ENCODE data around the gene RPS6KB1. TPM values are rescaled to one million over a fixed set of nuclear protein-coding genes. Genes with fewer than 3 reads are reported as not detected.
"Not testable (repeated sequence)": the region's sequence is repeated elsewhere in the genome, so short reads cannot be mapped to it uniquely, and the experiment has no call there.

The RPS6KB1 gene
- total RNA-seq, 3 donors from 2014 or later = 27.9 to 41.7 (median 30.6) TPM

DNA sequence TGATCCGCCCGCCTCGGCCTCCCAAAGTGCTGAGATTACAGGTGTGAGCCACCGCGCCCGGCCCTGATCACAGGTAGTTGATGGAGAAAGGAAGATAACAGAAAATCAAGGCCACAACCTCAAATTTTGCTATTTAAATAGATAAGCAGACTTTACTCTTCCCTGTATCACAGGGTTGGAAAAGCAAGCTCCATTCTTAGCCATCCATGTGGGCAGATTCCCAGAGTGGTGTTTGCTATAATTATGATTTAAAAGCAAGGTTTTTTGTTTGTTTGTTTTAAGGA is 44.6 kb upstream of the RPS6KB1 start:
- Histone ChIP-seq H3K4me1 (ENCODE audit: low read depth) (peaks cover 84% of the 10 kb centered on the region), H3K36me3 (ENCODE audit: low read depth) (peaks cover 3% of the 10 kb centered on the region), H3K9me3 (no peaks in the 10 kb centered on the region), H3K4me3 (no peak overlapping the region)
- DNase-seq = no peak
- intact Hi-C loops (cut with DNase I, micrococcal nuclease) = no loop called here
- no peak for ATAC-seq
- TF ChIP-seq, protein P1, sequence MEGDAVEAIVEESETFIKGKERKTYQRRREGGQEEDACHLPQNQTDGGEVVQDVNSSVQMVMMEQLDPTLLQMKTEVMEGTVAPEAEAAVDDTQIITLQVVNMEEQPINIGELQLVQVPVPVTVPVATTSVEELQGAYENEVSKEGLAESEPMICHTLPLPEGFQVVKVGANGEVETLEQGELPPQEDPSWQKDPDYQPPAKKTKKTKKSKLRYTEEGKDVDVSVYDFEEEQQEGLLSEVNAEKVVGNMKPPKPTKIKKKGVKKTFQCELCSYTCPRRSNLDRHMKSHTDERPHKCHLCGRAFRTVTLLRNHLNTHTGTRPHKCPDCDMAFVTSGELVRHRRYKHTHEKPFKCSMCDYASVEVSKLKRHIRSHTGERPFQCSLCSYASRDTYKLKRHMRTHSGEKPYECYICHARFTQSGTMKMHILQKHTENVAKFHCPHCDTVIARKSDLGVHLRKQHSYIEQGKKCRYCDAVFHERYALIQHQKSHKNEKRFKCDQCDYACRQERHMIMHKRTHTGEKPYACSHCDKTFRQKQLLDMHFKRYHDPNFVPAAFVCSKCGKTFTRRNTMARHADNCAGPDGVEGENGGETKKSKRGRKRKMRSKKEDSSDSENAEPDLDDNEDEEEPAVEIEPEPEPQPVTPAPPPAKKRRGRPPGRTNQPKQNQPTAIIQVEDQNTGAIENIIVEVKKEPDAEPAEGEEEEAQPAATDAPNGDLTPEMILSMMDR (IDR thresholded peaks at IDR 0.05) = no peak

DNA sequence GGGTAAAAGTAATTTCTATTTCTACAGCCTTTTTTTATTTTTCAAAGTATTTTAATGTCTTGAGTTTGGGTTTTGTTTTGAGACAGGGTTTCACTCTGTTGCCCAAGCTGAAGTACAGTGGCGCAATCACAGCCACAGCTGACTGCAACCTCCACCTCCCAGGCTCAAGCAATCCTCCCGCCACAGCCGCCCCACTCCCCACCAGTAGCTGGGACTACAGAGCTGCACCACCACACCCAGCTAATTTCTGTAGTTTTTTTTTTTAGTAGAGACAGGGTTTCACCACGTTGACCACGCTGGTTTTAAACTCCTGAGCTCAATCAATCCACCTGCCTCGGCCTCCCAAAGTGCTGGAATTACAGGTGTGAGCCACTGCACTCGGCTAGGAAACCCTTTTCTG is 44.1 kb upstream of the RPS6KB1 start:
- intact Hi-C loops (cut with DNase I, micrococcal nuclease) = no loop called here
- peak; percentile 16 for ATAC-seq

DNA sequence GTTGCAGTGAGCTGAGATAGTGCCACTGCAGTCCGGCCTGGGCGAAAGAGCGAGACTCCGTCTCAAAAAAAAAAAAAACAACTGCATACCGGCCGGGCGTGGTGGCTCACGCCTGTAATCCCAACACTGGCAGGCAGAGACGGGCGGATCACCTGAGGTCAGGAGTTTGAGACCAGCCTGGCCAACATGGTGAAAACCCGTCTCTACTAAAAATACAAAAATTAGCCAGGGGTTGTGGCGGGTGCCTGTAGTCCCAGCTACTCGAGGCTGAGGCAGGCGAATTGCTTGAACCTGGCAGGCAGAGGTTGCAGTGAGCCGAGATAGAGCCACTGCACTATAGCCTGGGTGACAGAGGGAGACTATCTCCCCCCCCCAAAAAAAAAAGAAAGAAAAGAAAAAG is 42.6 kb upstream of the RPS6KB1 start:
- not testable (repeated sequence) for ATAC-seq
- H3K4me1 ChIP-seq (ENCODE audit: low read depth) = peaks cover 71% of the 10 kb centered on the region

More for the DNA sequence above, 44.1 kb upstream of the RPS6KB1 start:
- Histone ChIP-seq H3K9me3 (no peaks in the 10 kb centered on the region), H3K36me3 (ENCODE audit: low read depth) (peaks cover 3% of the 10 kb centered on the region), H3K4me1 (ENCODE audit: low read depth) (peaks cover 84% of the 10 kb centered on the region), H3K4me3 (no peak overlapping the region)
- DNase-seq = peak; percentile 72 to 86 (median 78)
- TF ChIP-seq, protein P1 (IDR thresholded peaks at IDR 0.05) = no peak

DNA sequence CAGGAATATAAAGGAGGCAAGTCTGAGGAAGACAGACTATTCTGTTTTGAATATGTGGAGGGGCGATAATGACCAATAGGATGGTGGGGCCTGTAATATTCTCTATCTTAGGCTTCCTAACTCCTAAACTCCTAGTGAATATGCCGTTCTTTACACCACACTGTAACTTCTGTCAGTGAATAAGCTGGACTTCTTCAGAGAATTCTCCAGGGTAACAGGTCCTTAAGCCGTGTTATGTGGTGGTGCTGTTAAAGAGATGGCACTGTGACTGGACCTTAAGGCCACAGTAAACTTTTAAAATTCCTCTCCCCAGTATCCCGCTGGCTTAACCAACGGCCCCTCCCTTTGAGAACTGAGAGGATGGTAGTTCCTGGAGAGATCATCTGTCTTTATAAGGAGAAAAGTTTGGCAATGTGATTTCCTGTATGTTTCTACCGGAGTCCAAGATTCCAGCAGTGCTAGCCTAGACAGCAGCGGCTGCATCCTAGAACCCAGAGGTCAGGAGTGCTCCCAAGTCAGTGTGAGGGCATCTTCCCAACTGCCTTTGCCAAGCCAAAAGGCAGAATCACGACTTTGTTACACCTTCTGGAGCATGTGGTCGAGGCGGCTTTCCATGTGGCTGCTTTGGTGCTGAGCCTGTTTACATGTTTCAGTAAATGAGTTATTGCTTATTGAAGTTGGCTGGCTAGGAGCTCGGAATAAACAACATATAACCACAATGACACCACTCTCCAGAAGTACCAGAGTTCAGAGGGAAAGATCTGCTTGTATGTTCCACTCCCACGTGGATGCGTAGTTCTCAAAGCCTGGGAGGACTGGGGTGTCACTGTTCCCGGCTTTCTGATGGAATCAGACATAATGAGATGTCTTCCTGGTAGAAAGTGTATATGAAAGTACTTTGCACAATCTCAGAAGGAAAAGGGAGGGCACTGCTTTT is 41.2 kb upstream of the RPS6KB1 start:
- intact Hi-C loops (cut with DNase I, micrococcal nuclease) = no loop called here
- DNase-seq = peak; percentile 54 to 74 (median 63)
- H3K4me3 ChIP-seq = no peak overlapping the region
- ATAC-seq = peak; percentile 10
- TF ChIP-seq, protein P1 (IDR thresholded peaks at IDR 0.05) = no peak
- H3K4me1 ChIP-seq (ENCODE audit: low read depth) = peaks cover 58% of the 10 kb centered on the region
- no peaks in the 10 kb centered on the region for H3K9me3 ChIP-seq
- H3K36me3 ChIP-seq (ENCODE audit: low read depth) = peaks cover 3% of the 10 kb centered on the region

More for the DNA sequence above, 42.6 kb upstream of the RPS6KB1 start:
- H3K9me3 ChIP-seq; H3K36me3 ChIP-seq (ENCODE audit: low read depth); intact Hi-C loops (cut with DNase I, micrococcal nuclease); H3K4me3 ChIP-seq: not testable (repeated sequence)
- DNase-seq = peak in 1 of 3 donors; percentile 57

DNA sequence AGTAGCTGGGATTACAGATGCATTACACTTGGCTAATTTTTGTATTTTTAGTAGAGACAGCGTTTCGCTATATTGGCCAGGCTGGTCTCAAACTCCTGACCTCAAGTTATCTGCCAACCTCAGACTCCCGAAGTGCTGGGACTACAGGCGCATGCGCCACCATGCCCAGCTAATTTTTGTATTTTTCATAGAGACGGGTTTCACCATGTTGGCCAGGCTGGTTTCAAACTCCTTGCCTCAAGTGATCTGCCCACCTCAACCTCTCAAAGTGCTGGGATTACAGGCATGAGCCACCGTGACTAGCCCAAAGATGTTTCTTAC is 40.1 kb upstream of the RPS6KB1 start:
- H3K4me3 ChIP-seq; ATAC-seq; DNase-seq; H3K36me3 ChIP-seq (ENCODE audit: low read depth); intact Hi-C loops (cut with DNase I, micrococcal nuclease); H3K9me3 ChIP-seq: not testable (repeated sequence)
- peaks cover 50% of the 10 kb centered on the region for H3K4me1 ChIP-seq (ENCODE audit: low read depth)

DNA sequence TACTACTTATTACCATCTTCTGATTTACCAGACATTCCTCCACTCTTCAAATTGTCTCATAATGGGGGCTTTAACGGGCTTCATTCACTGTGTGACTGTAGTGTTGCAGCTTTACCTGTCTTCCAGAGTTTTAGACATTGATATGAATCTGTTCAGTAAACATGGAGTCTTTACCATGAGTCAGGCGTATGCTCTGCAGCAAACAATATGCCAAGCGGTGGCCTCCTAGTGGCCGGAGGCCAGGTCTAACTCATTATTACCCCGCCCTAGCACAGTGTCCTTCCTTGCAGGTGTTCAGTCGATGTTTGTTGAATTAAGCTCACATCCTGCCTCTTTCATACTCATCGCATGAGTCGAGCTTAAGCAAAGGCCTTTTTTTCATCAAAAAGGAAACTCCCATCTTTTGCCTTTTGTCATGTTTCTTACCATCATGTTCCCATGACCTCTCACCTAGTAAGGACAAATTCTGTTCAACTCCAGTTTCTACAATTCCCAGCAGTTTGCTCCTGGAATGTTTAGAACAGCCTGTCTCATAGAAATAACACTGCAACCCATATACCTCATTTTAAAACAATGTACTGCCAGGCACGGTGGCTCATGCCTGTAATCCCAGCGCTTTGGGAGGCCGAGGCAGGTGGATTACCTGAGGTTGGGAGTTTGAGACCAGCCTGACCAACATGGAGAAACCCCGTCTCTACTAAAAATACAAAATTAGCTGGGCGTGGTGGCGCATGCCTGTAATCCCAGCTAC is 39.6 kb upstream of the RPS6KB1 start:
- Histone ChIP-seq H3K4me1 (ENCODE audit: low read depth) (peaks cover 47% of the 10 kb centered on the region), H3K4me3 (no peak overlapping the region), H3K36me3 (ENCODE audit: low read depth) (no peaks in the 10 kb centered on the region), H3K9me3 (no peaks in the 10 kb centered on the region)
- ATAC-seq = peak; percentile 83
- DNase-seq = peak; percentile 80 to 83 (median 81)
- TF ChIP-seq, protein P1 (IDR thresholded peaks at IDR 0.05) = no peak
- intact Hi-C loops (cut with DNase I, micrococcal nuclease) = no loop called here

DNA sequence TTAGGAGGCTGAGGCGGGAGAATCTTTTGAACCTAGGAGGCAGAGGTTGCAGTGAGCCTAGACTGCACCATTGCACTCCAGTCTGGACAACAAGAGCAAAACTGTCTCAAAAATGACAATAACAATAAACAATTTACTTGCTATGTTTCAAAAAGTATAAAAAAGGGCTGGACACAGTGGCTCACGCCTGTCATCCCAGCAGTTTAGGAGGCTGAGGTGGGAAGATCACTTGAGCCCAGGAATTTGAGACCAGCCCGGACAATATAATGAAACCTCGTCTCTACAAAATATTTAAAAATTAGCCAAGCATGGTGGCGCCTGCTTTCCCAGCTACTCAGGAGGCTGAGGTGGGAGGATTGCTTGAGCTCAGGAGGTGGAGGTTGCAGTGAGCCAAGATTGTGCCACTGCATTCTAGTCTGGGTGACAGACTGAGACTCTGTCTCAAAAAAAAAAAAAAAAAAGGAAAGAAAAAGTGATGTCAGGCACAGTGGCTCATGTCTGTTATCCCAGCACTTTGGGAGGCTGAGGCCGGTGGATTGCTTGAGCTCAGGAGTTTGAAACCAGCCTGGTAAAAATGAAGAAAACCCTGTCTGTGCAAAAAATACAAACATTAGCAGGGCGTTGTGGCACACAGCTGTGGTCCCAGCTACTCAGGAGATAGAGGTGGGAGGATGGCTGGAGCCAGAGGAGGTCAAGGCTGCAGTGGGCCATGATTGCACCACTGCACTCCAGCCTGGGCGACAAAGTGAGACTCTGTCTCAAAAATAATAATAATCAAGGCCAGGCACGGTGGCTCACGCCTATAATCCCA is 38.8 kb upstream of the RPS6KB1 start:
- intact Hi-C loops (cut with DNase I, micrococcal nuclease); H3K36me3 ChIP-seq (ENCODE audit: low read depth); H3K9me3 ChIP-seq; DNase-seq; ATAC-seq; H3K4me3 ChIP-seq: not testable (repeated sequence)
- H3K4me1 ChIP-seq (ENCODE audit: low read depth) = peaks cover 42% of the 10 kb centered on the region

Measured in mucosa of descending colon (tissue), 3 donors.